RWPE2 (cell line): ENCODE measurements around the gene SLC2A2.

Source experiments
- ATAC-seq: fragments of 200-7000 bp; cut with Tn5 transposase; 3 replicates; pipeline ENCODE4 v1.9.1; 2021; ENCODE audit warnings: low read depth
- DNase-seq: peaks from one replicate; pipeline ENCODE4 v3.0.0-alpha.2; 2020; ENCODE audit warnings: low spot score
- H3K27ac ChIP-seq: fragments of 450-650 bp; 2 replicates; pipeline ENCODE4 v1.5.1; 2017; ENCODE audit warnings: mild to moderate bottlenecking; ENCODE audit not compliant: poor library complexity, severe bottlenecking
- H3K27me3 ChIP-seq: fragments of 250-450 bp; sonication (Bioruptor Pico); 2 replicates; pipeline ENCODE4 v1.5.1; 2021; ENCODE audit warnings: mild to moderate bottlenecking, moderate library complexity; ENCODE audit not compliant: insufficient read depth, poor library complexity, severe bottlenecking
- H3K36me3 ChIP-seq: fragments of 250-450 bp; sonication (Bioruptor Pico); 2 replicates; pipeline ENCODE4 v1.5.1; 2020; ENCODE audit warnings: low read depth, mild to moderate bottlenecking, moderate library complexity
- H3K4me1 ChIP-seq: fragments of 250-450 bp; sonication (Bioruptor Pico); 2 replicates; pipeline ENCODE4 v1.5.1; 2021; ENCODE audit warnings: mild to moderate bottlenecking, moderate library complexity; ENCODE audit not compliant: insufficient read depth, poor library complexity, severe bottlenecking
- H3K4me3 ChIP-seq: fragments of 250-450 bp; sonication (Bioruptor Pico); 2 replicates; pipeline ENCODE4 v1.5.1; 2021; ENCODE audit warnings: mild to moderate bottlenecking, moderate library complexity; ENCODE audit not compliant: severe bottlenecking
- H3K9me3 ChIP-seq: fragments of 250-450 bp; sonication (Bioruptor Pico); 2 replicates; pipeline ENCODE4 v1.5.1; 2021; ENCODE audit warnings: mild to moderate bottlenecking, moderate library complexity; ENCODE audit not compliant: severe bottlenecking
- TF ChIP-seq, protein P1 (sequence below): fragments of 450-650 bp; IDR thresholded peaks from one replicate; pipeline ENCODE4 v1.5.1; 2017; ENCODE audit warnings: mild to moderate bottlenecking, moderate library complexity; ENCODE audit not compliant: poor library complexity, severe bottlenecking

The SLC2A2 gene

DNA sequence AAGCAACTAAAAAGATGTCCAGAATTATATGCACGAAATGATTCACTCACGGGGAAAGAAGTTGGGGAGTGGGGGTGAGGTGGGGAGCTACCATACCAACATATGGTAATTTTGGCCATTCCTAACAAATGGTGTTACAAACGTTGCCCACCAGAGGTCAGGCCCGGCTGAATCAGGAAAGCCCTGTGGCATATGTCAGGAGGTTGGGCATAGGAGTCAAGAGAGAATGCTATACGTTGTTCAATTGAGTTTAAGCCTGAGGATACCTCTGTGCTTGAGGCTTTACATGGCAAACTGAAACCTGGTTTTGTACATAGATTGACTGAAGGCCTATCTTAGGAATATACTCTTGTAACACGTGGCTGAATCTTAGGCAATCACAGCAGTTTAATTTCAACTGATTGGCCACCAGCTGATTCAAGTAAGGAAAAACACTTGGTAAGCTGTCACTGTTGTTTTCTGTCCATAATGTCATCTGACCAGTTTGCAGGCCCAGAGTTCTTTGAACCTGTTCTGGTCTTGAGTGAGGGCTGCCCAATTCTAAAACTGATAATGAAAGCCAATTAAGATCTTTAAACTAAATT lies 23.4 kb upstream of the SLC2A2 start:
- no peak overlapping the region for H3K27ac ChIP-seq
- DNase-seq (peak; percentile 49), ATAC-seq (peak; percentile 97)
- H3K9me3 ChIP-seq: no peaks in the 10 kb centered on the region
- H3K4me1 ChIP-seq: peaks cover 1% of the 10 kb centered on the region
- no peaks in the 10 kb centered on the region for H3K36me3 ChIP-seq
- no peaks in the 10 kb centered on the region for H3K27me3 ChIP-seq
- no peak overlapping the region for H3K4me3 ChIP-seq
- TF ChIP-seq, protein P1, sequence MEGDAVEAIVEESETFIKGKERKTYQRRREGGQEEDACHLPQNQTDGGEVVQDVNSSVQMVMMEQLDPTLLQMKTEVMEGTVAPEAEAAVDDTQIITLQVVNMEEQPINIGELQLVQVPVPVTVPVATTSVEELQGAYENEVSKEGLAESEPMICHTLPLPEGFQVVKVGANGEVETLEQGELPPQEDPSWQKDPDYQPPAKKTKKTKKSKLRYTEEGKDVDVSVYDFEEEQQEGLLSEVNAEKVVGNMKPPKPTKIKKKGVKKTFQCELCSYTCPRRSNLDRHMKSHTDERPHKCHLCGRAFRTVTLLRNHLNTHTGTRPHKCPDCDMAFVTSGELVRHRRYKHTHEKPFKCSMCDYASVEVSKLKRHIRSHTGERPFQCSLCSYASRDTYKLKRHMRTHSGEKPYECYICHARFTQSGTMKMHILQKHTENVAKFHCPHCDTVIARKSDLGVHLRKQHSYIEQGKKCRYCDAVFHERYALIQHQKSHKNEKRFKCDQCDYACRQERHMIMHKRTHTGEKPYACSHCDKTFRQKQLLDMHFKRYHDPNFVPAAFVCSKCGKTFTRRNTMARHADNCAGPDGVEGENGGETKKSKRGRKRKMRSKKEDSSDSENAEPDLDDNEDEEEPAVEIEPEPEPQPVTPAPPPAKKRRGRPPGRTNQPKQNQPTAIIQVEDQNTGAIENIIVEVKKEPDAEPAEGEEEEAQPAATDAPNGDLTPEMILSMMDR: peak; percentile 87

DNA sequence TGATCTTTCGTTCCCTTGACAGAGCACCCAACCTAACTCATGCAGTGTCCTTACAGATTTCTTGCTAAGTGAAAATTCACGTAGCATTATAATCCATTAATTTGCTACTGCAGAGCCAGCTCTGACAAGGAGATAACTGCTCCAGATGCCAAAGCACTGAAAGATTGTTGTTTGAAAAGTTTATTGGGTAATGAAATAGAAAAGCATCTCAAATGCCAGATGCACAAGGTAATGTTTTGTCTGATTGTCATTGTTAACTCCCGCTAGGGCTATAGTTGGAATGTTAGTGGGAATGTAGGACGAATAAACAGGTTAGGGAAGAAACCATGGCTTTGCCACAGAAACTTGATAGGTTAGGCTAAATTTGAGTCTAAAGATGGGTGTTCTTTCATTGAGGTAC lies 20.2 kb upstream of the SLC2A2 start:
- Histone ChIP-seq H3K27ac (no peak overlapping the region), H3K4me3 (no peak overlapping the region), H3K9me3 (no peaks in the 10 kb centered on the region), H3K27me3 (no peaks in the 10 kb centered on the region), H3K36me3 (no peaks in the 10 kb centered on the region), H3K4me1 (no peaks in the 10 kb centered on the region)
- ATAC-seq: no peak
- TF ChIP-seq, protein P1: no peak
- no peak for DNase-seq

DNA sequence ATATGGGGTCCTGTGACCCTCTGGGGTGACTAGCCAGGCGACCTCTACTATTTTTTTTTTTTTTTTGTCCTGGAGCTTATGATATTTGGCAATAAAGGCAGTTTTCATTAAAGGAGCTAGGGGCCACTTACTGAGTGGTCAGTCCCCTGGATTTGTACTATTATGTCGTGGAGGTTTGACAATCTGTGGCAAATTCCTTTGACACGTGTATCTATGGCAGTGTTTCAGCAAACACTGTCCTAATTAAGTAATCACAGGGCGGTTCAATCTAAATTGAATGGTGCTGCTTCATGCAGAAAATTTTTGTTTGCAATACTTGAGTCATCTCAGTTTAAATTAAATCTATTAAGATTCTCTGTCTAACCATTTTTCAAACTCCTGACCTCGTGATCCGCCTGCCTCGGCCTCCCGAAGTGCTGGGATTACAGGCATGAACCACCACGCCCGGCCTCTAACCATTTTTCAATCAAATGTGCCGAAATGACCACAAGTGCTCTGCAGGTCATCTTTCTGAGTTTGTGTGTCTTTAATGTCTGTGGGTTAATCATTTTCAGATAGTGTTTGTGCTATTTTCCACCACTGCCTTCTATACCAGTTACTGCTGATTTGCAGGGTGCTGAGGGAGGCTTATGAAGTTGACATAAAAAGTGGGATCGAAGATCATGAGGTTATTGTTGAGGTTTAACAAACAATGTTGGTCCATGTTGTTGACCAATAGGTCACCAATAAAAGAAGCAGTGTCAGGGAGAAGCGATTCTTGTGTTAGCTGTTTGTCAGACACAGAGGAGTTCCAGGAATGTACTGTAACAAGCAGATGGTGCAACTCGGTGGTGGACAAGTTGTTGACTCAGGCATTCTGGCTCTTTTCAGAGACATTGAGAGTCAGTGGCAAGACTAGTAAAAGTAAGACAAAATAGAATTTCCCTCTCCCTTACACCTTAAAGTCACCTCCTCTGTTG lies 18.6 kb upstream of the SLC2A2 start:
- TF ChIP-seq, protein P1: no peak
- Histone ChIP-seq H3K4me3 (no peak overlapping the region), H3K27me3 (no peaks in the 10 kb centered on the region), H3K9me3 (no peaks in the 10 kb centered on the region), H3K4me1 (no peaks in the 10 kb centered on the region), H3K27ac (no peak overlapping the region), H3K36me3 (no peaks in the 10 kb centered on the region)
- peak; percentile 54; the same call in 2 of the 3 replicates for ATAC-seq
- DNase-seq: no peak

DNA sequence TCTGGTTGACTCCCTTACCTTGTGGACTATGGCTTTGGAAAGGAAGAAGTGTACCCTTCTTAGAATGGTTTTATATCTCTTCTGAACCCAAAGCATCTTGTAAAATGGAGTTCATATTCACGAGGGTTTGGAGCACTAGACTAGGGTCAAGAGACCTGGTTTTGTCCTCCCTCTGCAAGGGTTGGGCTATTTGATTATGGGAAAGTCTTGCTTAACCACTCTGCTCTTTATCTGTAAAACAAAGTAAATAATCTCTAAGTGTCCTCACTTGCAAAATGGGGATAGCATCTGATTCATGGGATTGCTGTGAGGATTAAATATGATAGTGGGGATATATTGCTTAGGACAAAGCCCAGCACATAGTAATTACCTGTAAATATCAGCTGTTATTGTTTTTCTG lies 17.9 kb upstream of the SLC2A2 start:
- no peak for ATAC-seq
- Histone ChIP-seq H3K9me3 (no peaks in the 10 kb centered on the region), H3K4me1 (no peaks in the 10 kb centered on the region), H3K36me3 (no peaks in the 10 kb centered on the region), H3K4me3 (no peak overlapping the region), H3K27me3 (no peaks in the 10 kb centered on the region), H3K27ac (no peak overlapping the region)
- DNase-seq: no peak
- TF ChIP-seq, protein P1: no peak
